Muscle of leg (tissue), 16 donors: ENCODE results near the gene PMM2. TPM values are rescaled to one million over a fixed set of nuclear protein-coding genes. Genes with fewer than 3 reads are reported as not detected.
"Not testable (repeated sequence)": the region's sequence is repeated elsewhere in the genome, so short reads cannot be mapped to it uniquely, and the experiment has no call there.

Experiments used
- DNase-seq: peaks from one replicate; pipeline ENCODE4 v3.0.0; 2013
- H3K27ac ChIP-seq: one replicate; pipeline ENCODE4 v1.5.1; 2013; ENCODE audit warnings: mild to moderate bottlenecking, low read length, control low read depth
- H3K27me3 ChIP-seq: one replicate; pipeline ENCODE4 v1.6.1; 2013; ENCODE audit warnings: low read length; ENCODE audit not compliant: control insufficient read depth, insufficient read depth
- H3K36me3 ChIP-seq: one replicate; pipeline ENCODE4 v1.6.1; 2013; ENCODE audit warnings: low read length; ENCODE audit not compliant: control insufficient read depth, insufficient read depth
- H3K4me1 ChIP-seq: one replicate; pipeline ENCODE4 v1.6.1; 2013; ENCODE audit warnings: low read length; ENCODE audit not compliant: control insufficient read depth, insufficient read depth
- H3K4me3 ChIP-seq: one replicate; pipeline ENCODE4 v1.5.1; 2013; ENCODE audit warnings: low read length, control low read depth
- H3K9me3 ChIP-seq: replicated peaks from 2 replicates; pipeline ENCODE4 v1.6.1; 2013; ENCODE audit warnings: low read depth, low read length; ENCODE audit not compliant: control insufficient read depth
- WGBS: methylation state at CpG from one replicate; pipeline ENCODE4 v1.1.5; 2013; ENCODE audit warnings: missing lambda C conversion rate; ENCODE audit not compliant: insufficient coverage; 5-methylcytosine and 5-hydroxymethylcytosine counted together
- long read RNA-seq, 11 donors: transcript quantifications; one replicate each; lab custom pipeline, GENCODE V29; 2026
- polyA plus RNA-seq, 8 donors: library from polyadenylated mRNA; unstranded; fragments of 120-200 nt; gene quantifications; one replicate each; pipeline versions ENCODE4 v1.2.1 to v1.2.3, GENCODE V29; 2013; ENCODE audit warnings: inconsistent platforms in 1 of 8, low replicate concordance in 1 of 8; ENCODE audit not compliant: insufficient read length in 8 of 8, insufficient read depth in 1 of 8
- total RNA-seq: library from RNA; stranded (reverse); fragments of 120-200 nt; gene quantifications from one replicate; pipeline ENCODE4 v1.2.4, GENCODE V29; 2013

Gene PMM2
- total RNA-seq: 26.2 TPM
- 10 to 100 TPM; 17.5 to 23.7 (median 19.5) TPM for polyA plus RNA-seq
- long read RNA-seq, donor 1, full-length matches to known transcripts: 4 of 63 reads
- long read RNA-seq, donor 1, partial matches to known transcripts: 51 of 63 reads
- long read RNA-seq, donor 1, other reads (novel, unspliced or antisense): 8 of 63 reads
- long read RNA-seq, donor 2: 0 reads
- long read RNA-seq, donor 3, transcript PMM2-201 (8 exons, 2,313 nt): major isoform, 6 of 19 reads
- long read RNA-seq, donor 3, partial matches to known transcripts: 0 of 19 reads
- long read RNA-seq, donor 3, other reads (novel, unspliced or antisense): 7 of 19 reads
- long read RNA-seq, donor 4, partial matches to known transcripts: 7 of 9 reads
- long read RNA-seq, donor 4, other reads (novel, unspliced or antisense): 0 of 9 reads
- long read RNA-seq, donor 5, full-length matches to known transcripts: 13 of 13 reads
- long read RNA-seq, donor 5, partial matches to known transcripts: 0 of 13 reads
- long read RNA-seq, donor 5, other reads (novel, unspliced or antisense): 0 of 13 reads
- long read RNA-seq, donor 6, transcript PMM2-201 (8 exons, 2,313 nt): major isoform, 5 of 6 reads
- long read RNA-seq, donor 6, partial matches to known transcripts: 0 of 6 reads
- long read RNA-seq, donor 6, other reads (novel, unspliced or antisense): 0 of 6 reads
- long read RNA-seq, donor 7, partial matches to known transcripts: 0 of 3 reads
- long read RNA-seq, donor 7, other reads (novel, unspliced or antisense): 0 of 3 reads
- long read RNA-seq, donor 8, full-length matches to known transcripts: 4 of 4 reads
- long read RNA-seq, donor 8, partial matches to known transcripts: 0 of 4 reads
- long read RNA-seq, donor 8, other reads (novel, unspliced or antisense): 0 of 4 reads
- long read RNA-seq, donor 9, full-length matches to known transcripts: 4 of 10 reads
- long read RNA-seq, donor 9, partial matches to known transcripts: 6 of 10 reads
- long read RNA-seq, donor 9, other reads (novel, unspliced or antisense): 0 of 10 reads
- long read RNA-seq, donor 10, transcript PMM2-201 (8 exons, 2,313 nt): major isoform, 6 of 6 reads
- long read RNA-seq, donor 10, partial matches to known transcripts: 0 of 6 reads
- long read RNA-seq, donor 10, other reads (novel, unspliced or antisense): 0 of 6 reads
- long read RNA-seq, donor 11, partial matches to known transcripts: 39 of 142 reads
- long read RNA-seq, donor 11, other reads (novel, unspliced or antisense): 94 of 142 reads

- no peaks in the 10 kb centered on the region for H3K27me3 ChIP-seq
- peak within 1 kb of the TSS; percentile 74 for H3K27ac ChIP-seq
- H3K4me1 ChIP-seq: peaks cover 20% of the 10 kb centered on the region
- DNase-seq: peak; percentile 99
- no peaks in the 10 kb centered on the region for H3K9me3 ChIP-seq
- WGBS: under 1% methylated on average over 60 of the region's 61 CpGs
- peaks cover 20% of the 10 kb centered on the region for H3K36me3 ChIP-seq
- peak within 1 kb of the TSS; percentile 100 for H3K4me3 ChIP-seq
Observed at GRCh38 chr16:8797364-8798173, at the start of gene PMM2, which contains the start of gene TMEM186. Gene PMM2 (plus strand): TSS chr16:8797839. CDS start chr16:8797883, 44 bp downstream. Gene TMEM186 (minus strand): TSS chr16:8797639. CDS start chr16:8797614, 25 bp downstream.

- H3K36me3 ChIP-seq: peaks cover 17% of the 10 kb centered on the region
- DNase-seq, H3K9me3 ChIP-seq, H3K4me1 ChIP-seq, H3K4me3 ChIP-seq, H3K27me3 ChIP-seq, H3K27ac ChIP-seq: not testable (repeated sequence)
- WGBS: no CpG with 5 or more reads among the region's 9 CpGs
Observed at GRCh38 chr16:8748944-8749343, 48.7 kb upstream of the PMM2 start.

GRCh38 chr16:8751481-8752311, 45.9 kb upstream of the PMM2 start:
- H3K4me3 ChIP-seq: no peak overlapping the region
- peak; percentile 54 for DNase-seq
- peaks cover 2% of the 10 kb centered on the region for H3K4me1 ChIP-seq
- no peaks in the 10 kb centered on the region for H3K27me3 ChIP-seq
- H3K27ac ChIP-seq: no peak overlapping the region
- H3K36me3 ChIP-seq: peaks cover 19% of the 10 kb centered on the region
- 87% methylated on average over 6 of the region's 14 CpGs for WGBS
- no peaks in the 10 kb centered on the region for H3K9me3 ChIP-seq

- Histone ChIP-seq H3K9me3 (no peaks in the 10 kb centered on the region), H3K36me3 (peaks cover 26% of the 10 kb centered on the region), H3K27me3 (no peaks in the 10 kb centered on the region), H3K4me1 (peaks cover 2% of the 10 kb centered on the region), H3K27ac (no peak overlapping the region), H3K4me3 (no peak overlapping the region)
- WGBS: 80% methylated on average over 1 of the region's 2 CpGs
- DNase-seq: no peak
Observed at GRCh38 chr16:8752706-8753105, 44.9 kb upstream of the PMM2 start.

GRCh38 chr16:8753416-8754054, 44.1 kb upstream of the PMM2 start:
- Histone ChIP-seq H3K27me3 (no peaks in the 10 kb centered on the region), H3K27ac (no peak overlapping the region), H3K9me3 (no peaks in the 10 kb centered on the region), H3K4me3 (no peak overlapping the region), H3K4me1 (peaks cover 2% of the 10 kb centered on the region), H3K36me3 (peaks cover 33% of the 10 kb centered on the region)
- DNase-seq: no peak
- WGBS: 70% methylated on average over 4 of the region's 9 CpGs

- WGBS: 92% methylated on average over 3 of the region's 5 CpGs
Observed at GRCh38 chr16:8756755-8757154, 40.9 kb upstream of the PMM2 start.

GRCh38 chr16:8758022-8758421, 39.6 kb upstream of the PMM2 start:
- DNase-seq: no peak
- Histone ChIP-seq H3K27me3 (no peaks in the 10 kb centered on the region), H3K4me3 (no peak overlapping the region), H3K27ac (no peak overlapping the region), H3K4me1 (no peaks in the 10 kb centered on the region), H3K36me3 (peaks cover 25% of the 10 kb centered on the region), H3K9me3 (no peaks in the 10 kb centered on the region)
- 93% methylated on average over 5 of the region's 6 CpGs for WGBS

More at GRCh38 chr16:8756755-8757154, 40.9 kb upstream of the PMM2 start:
- H3K27ac ChIP-seq: no peak overlapping the region
- H3K4me3 ChIP-seq: no peak overlapping the region
- no peak for DNase-seq
- H3K9me3 ChIP-seq: no peaks in the 10 kb centered on the region
- no peaks in the 10 kb centered on the region for H3K27me3 ChIP-seq
- peaks cover 2% of the 10 kb centered on the region for H3K4me1 ChIP-seq
- H3K36me3 ChIP-seq: peaks cover 29% of the 10 kb centered on the region

- WGBS: 81% methylated on average over 3 of the region's 10 CpGs
- Histone ChIP-seq H3K4me3 (no peak overlapping the region), H3K4me1 (no peaks in the 10 kb centered on the region), H3K9me3 (no peaks in the 10 kb centered on the region), H3K36me3 (peaks cover 25% of the 10 kb centered on the region), H3K27me3 (no peaks in the 10 kb centered on the region), H3K27ac (no peak overlapping the region)
- no peak for DNase-seq
Observed at GRCh38 chr16:8760021-8760420, 37.6 kb upstream of the PMM2 start.
